ENCODE results near the gene RAB13.

RAB13 gene

GRCh38 chr1:153978274-153978909 is 7.7 kb downstream of the RAB13 start:
- DNase-seq, result no peak
- Histone ChIP-seq H3K4me3 (ENCODE audit: low read depth, low read length) (peak overlapping the region; percentile 94), H3K36me3 (peaks cover 25% of the 10 kb centered on the region), H3K4me1 (no peaks in the 10 kb centered on the region), H3K27me3 (no peaks in the 10 kb centered on the region), H3K9me3 (no peaks in the 10 kb centered on the region)
- TF ChIP-seq CTCF (IDR thresholded peaks at IDR 0.05; ENCODE audit: low read depth, low read length), result no peak

- H3K27me3 ChIP-seq, result no peaks in the 10 kb centered on the region
- H3K4me1 ChIP-seq, result no peaks in the 10 kb centered on the region
- peak within 1 kb of the TSS; percentile 94 for H3K4me3 ChIP-seq (ENCODE audit: low read depth, low read length)
- DNase-seq, result peak; percentile 89
- no peaks in the 10 kb centered on the region for H3K9me3 ChIP-seq
- H3K36me3 ChIP-seq, result peaks cover 25% of the 10 kb centered on the region
- TF ChIP-seq CTCF (IDR thresholded peaks at IDR 0.05; ENCODE audit: low read depth, low read length), result no peak
Observed at GRCh38 chr1:153977250-153978240, 8.6 kb downstream of the RAB13 start, which contains the start of gene JTB. Gene JTB (minus strand): TSS chr1:153977674. CDS start chr1:153977252, 422 bp downstream.

- Histone ChIP-seq H3K4me3 (ENCODE audit: low read depth, low read length) (peak overlapping the region; percentile 94), H3K36me3 (peaks cover 25% of the 10 kb centered on the region), H3K9me3 (no peaks in the 10 kb centered on the region), H3K27me3 (no peaks in the 10 kb centered on the region), H3K4me1 (no peaks in the 10 kb centered on the region)
- no peak for TF ChIP-seq CTCF (IDR thresholded peaks at IDR 0.05; ENCODE audit: low read depth, low read length)
- no peak for DNase-seq
Observed at GRCh38 chr1:153976819-153977249, 9.3 kb downstream of the RAB13 start.

- no peak overlapping the region for H3K4me3 ChIP-seq (ENCODE audit: low read depth, low read length)
- peaks cover 25% of the 10 kb centered on the region for H3K36me3 ChIP-seq
Observed at GRCh38 chr1:153973525-153973924, 12.6 kb downstream of the RAB13 start.

GRCh38 chr1:153973071-153973470 is 13.1 kb downstream of the RAB13 start:
- no peak for TF ChIP-seq CTCF (IDR thresholded peaks at IDR 0.05; ENCODE audit: low read depth, low read length)
- H3K4me3 ChIP-seq (ENCODE audit: low read depth, low read length), result no peak overlapping the region
- DNase-seq, result no peak
- no peaks in the 10 kb centered on the region for H3K4me1 ChIP-seq
- H3K36me3 ChIP-seq, result peaks cover 25% of the 10 kb centered on the region
- no peaks in the 10 kb centered on the region for H3K9me3 ChIP-seq
- no peaks in the 10 kb centered on the region for H3K27me3 ChIP-seq

More at GRCh38 chr1:153973525-153973924, 12.6 kb downstream of the RAB13 start:
- Histone ChIP-seq H3K27me3 (no peaks in the 10 kb centered on the region), H3K4me1 (no peaks in the 10 kb centered on the region), H3K9me3 (no peaks in the 10 kb centered on the region)
- no peak for DNase-seq
- TF ChIP-seq CTCF (IDR thresholded peaks at IDR 0.05; ENCODE audit: low read depth, low read length), result no peak
